ENCODE measurements around the gene CA5A.

DNA sequence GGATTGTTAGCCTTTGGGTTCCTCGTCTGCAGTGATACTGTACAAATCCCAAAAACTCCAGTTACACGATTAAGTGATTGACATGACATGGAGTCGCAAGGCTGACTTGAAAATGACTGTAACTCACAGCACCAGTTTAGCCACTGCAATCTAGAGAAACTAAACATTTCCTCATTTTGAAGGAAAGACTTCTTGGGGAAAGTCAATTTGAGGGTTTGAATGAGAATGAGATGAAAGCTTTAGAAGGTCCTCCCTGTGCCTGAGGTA, 19.7 kb upstream of the CA5A start:
- TF ChIP-seq, protein P1, sequence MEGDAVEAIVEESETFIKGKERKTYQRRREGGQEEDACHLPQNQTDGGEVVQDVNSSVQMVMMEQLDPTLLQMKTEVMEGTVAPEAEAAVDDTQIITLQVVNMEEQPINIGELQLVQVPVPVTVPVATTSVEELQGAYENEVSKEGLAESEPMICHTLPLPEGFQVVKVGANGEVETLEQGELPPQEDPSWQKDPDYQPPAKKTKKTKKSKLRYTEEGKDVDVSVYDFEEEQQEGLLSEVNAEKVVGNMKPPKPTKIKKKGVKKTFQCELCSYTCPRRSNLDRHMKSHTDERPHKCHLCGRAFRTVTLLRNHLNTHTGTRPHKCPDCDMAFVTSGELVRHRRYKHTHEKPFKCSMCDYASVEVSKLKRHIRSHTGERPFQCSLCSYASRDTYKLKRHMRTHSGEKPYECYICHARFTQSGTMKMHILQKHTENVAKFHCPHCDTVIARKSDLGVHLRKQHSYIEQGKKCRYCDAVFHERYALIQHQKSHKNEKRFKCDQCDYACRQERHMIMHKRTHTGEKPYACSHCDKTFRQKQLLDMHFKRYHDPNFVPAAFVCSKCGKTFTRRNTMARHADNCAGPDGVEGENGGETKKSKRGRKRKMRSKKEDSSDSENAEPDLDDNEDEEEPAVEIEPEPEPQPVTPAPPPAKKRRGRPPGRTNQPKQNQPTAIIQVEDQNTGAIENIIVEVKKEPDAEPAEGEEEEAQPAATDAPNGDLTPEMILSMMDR (conservative IDR thresholded peaks at IDR 0.05; ENCODE audit: low read depth, low read length) = no peak
- TF ChIP-seq POLR2A (IDR thresholded peaks at IDR 0.05; ENCODE audit: low read depth, low read length) = no peak
- TF ChIP-seq SMC3 (IDR thresholded peaks at IDR 0.05; ENCODE audit: low read depth, low read length) = no peak
- TF ChIP-seq, protein P2, sequence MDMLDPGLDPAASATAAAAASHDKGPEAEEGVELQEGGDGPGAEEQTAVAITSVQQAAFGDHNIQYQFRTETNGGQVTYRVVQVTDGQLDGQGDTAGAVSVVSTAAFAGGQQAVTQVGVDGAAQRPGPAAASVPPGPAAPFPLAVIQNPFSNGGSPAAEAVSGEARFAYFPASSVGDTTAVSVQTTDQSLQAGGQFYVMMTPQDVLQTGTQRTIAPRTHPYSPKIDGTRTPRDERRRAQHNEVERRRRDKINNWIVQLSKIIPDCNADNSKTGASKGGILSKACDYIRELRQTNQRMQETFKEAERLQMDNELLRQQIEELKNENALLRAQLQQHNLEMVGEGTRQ (IDR thresholded peaks at IDR 0.05; ENCODE audit: low read depth, low read length) = no peak
- no peak for TF ChIP-seq FOS (IDR thresholded peaks at IDR 0.05; ENCODE audit: low read depth, low read length)
- TF ChIP-seq, protein P3, sequence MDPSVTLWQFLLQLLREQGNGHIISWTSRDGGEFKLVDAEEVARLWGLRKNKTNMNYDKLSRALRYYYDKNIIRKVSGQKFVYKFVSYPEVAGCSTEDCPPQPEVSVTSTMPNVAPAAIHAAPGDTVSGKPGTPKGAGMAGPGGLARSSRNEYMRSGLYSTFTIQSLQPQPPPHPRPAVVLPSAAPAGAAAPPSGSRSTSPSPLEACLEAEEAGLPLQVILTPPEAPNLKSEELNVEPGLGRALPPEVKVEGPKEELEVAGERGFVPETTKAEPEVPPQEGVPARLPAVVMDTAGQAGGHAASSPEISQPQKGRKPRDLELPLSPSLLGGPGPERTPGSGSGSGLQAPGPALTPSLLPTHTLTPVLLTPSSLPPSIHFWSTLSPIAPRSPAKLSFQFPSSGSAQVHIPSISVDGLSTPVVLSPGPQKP (IDR thresholded peaks at IDR 0.05; ENCODE audit: borderline replicate concordance, low read depth, low read length) = no peak
- no peak for TF ChIP-seq RAD21 (IDR thresholded peaks at IDR 0.05; ENCODE audit: low read length)

Data from IMR-90 (cell line).